Stimulated activated CD8-positive, alpha-beta memory T cell treated with anti-CD3 and anti-CD28 coated beads, Interleukin-4, amount 100 ng/mL, for 4 hours (primary cell): ENCODE measurements around the gene TANGO2.

Experiments used
- DNase-seq, 2 donors: peaks; one replicate each; pipeline ENCODE4 v3.0.0-alpha.2; 2020; ENCODE audit warnings: low read depth in 2 of 2, low spot score in 1 of 2

Gene TANGO2

GRCh38 chr22:20025401-20026203 lies 4.7 kb downstream of the TANGO2 start:
- no peak for DNase-seq

- DNase-seq = no peak
Observed at GRCh38 chr22:20026204-20026908, 5.4 kb downstream of the TANGO2 start.

GRCh38 chr22:20026996-20027601 lies 6.2 kb downstream of the TANGO2 start:
- DNase-seq = no peak

GRCh38 chr22:20027966-20028854 lies 7.3 kb downstream of the TANGO2 start:
- no peak for DNase-seq

GRCh38 chr22:20028855-20029549 lies 8.1 kb downstream of the TANGO2 start:
- DNase-seq = no peak

GRCh38 chr22:20029550-20030225 lies 8.8 kb downstream of the TANGO2 start:
- no peak for DNase-seq

- DNase-seq = no peak
Observed at GRCh38 chr22:20031732-20032406, 11.0 kb downstream of the TANGO2 start.

- no peak for DNase-seq
Observed at GRCh38 chr22:20032407-20032991, 11.6 kb downstream of the TANGO2 start.

GRCh38 chr22:20033045-20033706 lies 12.3 kb downstream of the TANGO2 start:
- DNase-seq = no peak

GRCh38 chr22:20034143-20034542 lies 13.2 kb downstream of the TANGO2 start:
- DNase-seq = no peak

GRCh38 chr22:20035375-20036083 lies 14.6 kb downstream of the TANGO2 start:
- no peak for DNase-seq

- DNase-seq = no peak
Observed at GRCh38 chr22:20036084-20036482, 15.2 kb downstream of the TANGO2 start.

- no peak for DNase-seq
Observed at GRCh38 chr22:20036535-20037392, 15.9 kb downstream of the TANGO2 start.

GRCh38 chr22:20037419-20037818 lies 16.5 kb downstream of the TANGO2 start:
- DNase-seq = no peak

GRCh38 chr22:20038574-20038973 lies 17.7 kb downstream of the TANGO2 start:
- no peak for DNase-seq

GRCh38 chr22:20039683-20040325 lies 18.9 kb downstream of the TANGO2 start:
- no peak for DNase-seq
